Embryonic facial prominence (tissue), 1 donor: ENCODE results near the gene CCR3.

Source experiments
- DNase-seq: peaks from one replicate; pipeline ENCODE4 v3.0.0-alpha.2; 2016; ENCODE audit errors: extremely low spot score

The CCR3 gene

GRCh38 chr3:46272028-46272451 is 29.8 kb downstream of the CCR3 start:
- DNase-seq, result no peak

DNA sequence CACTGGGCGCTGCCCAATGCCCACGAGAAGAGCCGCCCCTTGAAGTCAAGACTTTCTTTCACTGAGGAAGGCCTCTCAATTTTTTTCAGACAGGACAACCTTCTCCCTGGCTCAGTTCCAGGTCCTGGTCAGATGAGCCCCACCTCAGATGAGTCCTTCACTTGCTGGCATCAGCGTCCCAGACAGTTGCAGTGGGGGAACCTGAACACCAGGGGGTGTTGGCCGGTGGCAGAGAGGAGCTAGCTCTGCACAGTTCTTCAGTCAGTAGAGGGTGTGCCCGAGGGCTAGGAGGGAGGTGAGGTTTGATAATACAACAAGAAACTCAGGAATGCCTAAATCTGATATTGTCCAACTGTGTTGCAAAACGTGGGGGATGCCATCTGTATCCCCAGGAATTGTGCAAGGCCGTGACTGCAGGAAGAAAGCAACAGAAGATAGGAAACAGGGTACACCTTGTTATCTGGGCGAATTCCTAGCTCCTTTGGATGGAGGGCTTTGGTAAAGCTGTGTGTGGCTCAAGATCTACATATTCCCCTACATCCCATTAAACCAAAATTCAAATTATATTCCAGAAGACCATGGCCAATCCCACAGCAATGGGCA is 34.3 kb downstream of the CCR3 start:
- DNase-seq, result no peak

DNA sequence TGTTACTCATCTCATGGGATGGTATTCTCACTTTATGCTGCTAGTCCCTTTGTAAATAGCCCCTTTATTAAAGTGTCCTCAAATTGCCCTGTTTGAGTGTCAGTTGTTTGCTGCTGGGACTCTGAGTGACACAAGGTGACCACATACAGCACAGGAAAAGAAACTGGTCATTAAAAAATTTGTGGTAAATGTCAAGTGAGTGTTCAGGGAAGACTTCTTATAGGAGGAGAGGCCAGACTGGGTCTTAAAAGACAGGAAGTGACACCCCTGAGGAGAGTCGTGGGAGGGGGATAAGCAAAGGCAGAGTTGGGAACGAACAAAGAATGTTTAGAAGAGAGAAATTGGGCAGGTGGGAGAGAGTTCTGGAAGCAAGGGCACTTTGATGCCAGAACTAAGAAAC is 35.2 kb downstream of the CCR3 start:
- no peak for DNase-seq

- no peak for DNase-seq
These were observed 36.8 kb downstream of the CCR3 start for GRCh38 chr3:46278816-46279672.

DNA sequence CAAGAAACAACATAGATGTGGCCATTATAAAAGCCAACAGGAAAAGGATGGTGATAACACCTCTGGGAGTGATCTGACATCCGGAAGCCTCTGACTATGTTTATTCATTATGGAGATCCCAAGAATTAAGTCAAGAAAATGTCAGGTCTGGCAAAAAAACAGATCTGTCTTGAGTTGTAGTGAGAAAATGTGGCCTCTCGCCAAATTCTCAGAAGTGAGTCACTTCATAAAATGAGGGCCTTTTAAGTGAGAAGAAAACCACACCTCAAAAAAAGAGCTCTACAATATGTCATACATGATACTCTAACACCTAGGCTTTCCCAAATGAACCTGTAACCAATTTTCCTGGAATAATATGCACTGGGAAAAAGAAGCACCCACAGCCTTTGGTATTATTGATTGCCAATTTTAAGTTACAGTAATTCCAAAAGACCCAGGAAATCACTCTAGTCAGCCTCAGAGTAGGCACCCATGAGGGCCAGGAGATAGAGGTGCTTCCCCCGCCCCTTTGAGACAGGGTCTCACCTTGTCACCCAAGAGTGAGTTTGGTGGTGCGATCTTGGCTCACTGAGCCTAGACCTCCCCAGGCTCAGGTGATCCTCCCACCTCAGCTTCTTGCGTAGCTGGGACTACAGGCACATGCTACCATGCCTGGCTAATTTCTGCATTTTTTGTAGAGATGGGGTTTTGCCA is 38.0 kb downstream of the CCR3 start:
- no peak for DNase-seq

- DNase-seq, result no peak
These were observed 39.3 kb downstream of the CCR3 start for GRCh38 chr3:46281551-46281950.

GRCh38 chr3:46282041-46282440 is 39.8 kb downstream of the CCR3 start:
- DNase-seq, result no peak

DNA sequence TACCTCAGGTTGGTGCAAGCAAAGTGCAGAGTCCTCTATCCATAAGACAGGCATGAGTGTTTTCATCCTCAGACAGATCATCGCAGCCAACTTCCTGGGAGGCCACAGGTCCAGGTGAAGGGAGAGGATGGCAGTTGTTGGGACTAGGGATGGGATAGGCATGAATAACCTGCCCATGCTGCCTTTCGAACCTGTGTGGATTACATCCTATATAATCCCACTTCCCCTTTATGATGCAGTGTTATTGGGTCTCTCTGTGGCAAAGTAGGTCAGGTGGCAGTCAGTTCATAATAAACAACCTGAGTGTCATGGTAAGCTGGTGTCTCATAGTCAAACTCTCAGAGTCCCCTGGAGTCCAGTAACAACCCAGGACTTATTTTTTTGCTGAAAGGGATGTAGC is 40.4 kb downstream of the CCR3 start:
- DNase-seq, result no peak

GRCh38 chr3:46283881-46284450 is 41.7 kb downstream of the CCR3 start:
- DNase-seq, result no peak

- DNase-seq, result no peak
These were observed 42.9 kb downstream of the CCR3 start for GRCh38 chr3:46284981-46285683.

DNA sequence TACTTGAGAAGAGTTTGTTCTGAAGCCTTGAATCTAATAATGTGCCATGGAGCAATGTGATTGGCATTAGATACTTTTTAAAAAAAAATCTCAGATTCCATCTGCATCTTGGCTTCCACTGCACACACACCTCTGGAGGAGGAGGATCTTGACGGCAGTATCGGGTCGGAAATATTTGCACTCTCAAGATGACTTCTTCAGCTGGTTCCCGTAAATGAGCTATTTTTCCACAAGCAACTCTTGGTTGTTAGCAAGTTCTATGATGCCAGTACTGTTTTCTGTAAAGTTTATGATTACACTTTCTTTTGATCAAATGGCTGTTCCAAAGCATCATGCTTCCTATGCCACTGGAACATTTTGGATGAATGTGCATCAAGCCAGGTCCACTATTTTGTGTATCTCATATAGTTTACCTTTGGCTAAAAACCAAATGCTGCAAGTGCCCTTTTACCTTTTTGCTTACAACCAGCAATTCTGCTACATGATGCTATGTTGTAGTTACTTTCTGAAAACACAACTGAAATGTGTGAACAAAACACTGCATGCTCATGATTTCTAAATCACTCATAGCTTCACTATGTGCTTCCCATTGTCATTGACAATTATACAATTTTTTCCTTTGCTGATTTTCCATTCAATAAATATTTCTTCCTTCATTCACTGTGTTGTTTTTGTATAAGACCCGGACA is 43.8 kb downstream of the CCR3 start:
- no peak for DNase-seq

GRCh38 chr3:46286947-46287565 is 44.8 kb downstream of the CCR3 start:
- no peak for DNase-seq

DNA sequence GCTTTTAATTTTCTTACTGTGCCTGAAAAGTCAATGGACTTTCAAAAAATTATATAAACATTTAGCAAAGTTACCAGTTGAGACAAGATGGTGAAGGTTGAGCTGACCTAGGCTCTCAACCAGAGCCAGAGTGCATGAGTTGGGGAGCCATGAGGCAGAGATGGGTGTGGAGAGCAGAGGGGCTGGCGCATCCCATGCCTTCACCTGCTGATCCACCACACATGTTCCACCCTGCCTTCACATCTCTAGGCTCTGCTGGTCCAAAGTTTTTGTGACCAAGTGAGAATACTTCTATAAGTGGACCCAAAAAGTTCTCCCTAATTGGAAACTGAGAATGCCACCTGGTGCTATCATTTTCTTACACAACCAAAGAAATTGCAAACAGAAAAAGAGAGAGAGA is 47.3 kb downstream of the CCR3 start:
- DNase-seq, result no peak

DNA sequence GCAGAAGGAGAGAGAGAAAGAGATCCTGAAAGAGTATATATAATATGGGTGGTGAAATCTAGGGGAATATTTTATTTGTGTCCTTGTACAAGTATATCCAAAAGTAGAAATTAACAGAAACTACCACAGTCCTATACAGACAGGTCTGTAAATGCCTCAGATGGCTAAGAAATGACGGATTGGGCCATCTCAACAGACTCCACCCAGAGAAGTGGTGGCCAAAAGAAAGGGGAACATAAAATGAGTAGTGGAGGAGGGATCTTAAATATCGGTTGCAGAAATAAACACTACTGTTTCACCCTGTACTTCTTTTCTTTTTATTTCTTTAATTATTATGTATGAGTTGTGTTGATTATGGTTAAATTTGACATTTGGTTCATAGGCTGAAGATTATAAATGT is 47.7 kb downstream of the CCR3 start:
- no peak for DNase-seq

DNA sequence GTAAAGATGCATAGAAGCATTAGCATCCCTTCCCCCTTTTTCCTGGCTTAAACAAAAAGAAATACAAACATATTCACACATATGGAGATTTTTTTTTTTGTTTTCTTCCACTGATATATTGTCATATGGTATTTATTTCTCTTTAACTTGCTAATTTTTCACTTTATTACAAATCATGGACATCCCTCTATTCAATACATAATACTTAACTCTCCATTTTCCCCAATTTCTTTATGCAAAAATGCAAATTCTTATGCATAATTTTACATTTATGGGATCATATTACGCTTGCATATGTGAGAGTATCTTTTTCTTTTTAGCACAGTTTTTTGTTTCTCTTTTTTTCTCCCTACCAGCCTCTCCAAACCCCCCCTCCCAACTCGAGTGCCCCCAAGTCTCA is 48.8 kb downstream of the CCR3 start:
- DNase-seq, result no peak

DNA sequence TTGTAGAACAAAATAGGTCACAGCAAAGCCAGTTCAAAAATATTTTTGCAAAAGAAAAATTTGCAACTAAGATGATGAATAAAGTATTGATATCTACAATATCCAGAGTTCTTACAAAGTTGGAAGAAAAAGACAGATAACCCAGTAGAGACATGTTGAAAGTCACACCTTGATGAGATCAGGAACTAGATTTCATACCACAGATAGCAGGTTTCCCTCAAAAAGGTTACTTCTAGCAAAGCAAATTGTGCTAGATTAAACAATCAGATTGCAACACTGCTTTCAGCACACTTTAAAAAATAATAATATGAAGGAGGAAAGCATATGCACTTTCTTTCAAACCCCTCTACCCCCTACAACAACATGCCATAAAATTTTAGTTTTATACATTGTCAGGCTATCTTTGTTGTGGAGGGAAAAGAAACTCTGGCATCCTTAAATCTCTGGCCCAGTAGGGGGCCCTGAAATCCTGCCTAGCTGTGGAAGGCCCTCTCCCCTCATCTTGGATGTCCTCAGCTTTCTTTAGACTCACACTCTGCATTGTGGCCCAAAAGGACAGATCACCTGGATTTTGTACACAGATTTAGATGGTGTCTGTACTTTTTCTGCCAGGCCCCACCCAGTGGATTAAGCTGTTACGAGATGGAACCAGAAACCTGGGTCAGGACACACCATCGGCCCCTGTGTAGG is 50.9 kb downstream of the CCR3 start:
- DNase-seq, result no peak

DNA sequence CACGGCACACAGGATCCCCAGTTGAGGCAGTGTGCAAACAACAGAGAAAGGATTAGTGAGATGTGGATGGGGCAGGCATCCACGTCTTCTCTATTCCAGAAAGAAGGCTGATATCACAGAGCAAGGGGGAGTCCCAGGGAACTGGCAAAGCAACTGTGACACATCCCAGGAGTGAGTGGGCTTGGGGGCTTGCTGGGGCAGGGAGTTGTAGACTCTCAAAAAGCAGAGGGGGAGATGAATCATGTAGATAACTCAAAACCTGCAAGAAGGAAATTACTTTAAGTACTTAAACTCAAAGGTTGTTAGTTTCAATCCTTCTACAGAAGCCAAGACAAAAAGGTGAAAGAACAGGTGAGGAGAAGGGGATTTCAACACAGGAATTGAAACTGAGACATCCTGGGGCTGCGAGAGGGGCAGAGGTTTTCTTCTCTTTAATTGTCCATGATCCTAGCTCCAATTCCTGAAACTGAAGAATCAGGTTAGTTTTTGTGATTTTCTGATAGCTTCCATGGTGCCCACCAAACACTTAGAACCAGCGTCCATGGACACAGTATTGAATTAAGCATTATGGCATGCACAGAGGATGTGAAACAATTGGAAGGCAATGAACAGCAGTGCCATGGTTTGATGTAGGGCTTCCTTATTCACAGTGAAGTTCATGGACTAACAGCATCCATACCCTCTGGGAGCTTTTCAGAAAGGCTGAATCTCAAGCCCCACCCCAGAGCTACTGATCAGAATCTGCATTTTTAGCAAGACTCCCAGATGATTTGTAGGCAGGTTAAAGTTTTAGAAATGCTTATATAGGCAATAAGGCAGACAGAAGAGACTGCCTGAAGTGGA is 52.0 kb downstream of the CCR3 start:
- no peak for DNase-seq

DNA sequence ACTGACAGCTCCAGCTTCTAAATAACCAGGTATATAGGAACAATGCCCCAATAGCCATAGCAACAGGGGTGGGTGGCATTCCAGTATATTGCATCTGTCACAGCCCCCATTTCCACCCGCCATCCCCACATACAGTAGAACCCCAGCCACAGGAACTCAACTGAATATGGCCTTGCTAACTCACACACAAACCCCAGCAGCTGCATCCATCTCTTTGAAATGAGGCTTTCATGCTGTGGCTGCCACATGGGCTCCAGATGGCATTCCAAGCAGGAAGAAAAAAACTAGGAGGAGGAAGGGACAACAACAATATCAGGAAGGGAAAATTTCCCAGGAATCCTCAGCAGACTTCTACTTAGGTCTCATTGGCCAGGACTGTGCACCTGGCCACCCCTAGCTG is 54.6 kb downstream of the CCR3 start:
- no peak for DNase-seq
